ENCODE results near the gene SAP30BP.
A peak's percentile ranks its signal among the peaks of the same experiment; 100 is the strongest.

Gene SAP30BP

GRCh38 chr17:75664099-75664549, 3.0 kb upstream of the SAP30BP start:
- Histone ChIP-seq H3K9ac (ENCODE audit: low read length) (no peak overlapping the region), H3K4me2 (ENCODE audit: low read length, poor library complexity, severe bottlenecking) (no peak overlapping the region), H3K79me1 (replicated peaks; ENCODE audit: low read length, poor library complexity, severe bottlenecking) (peaks cover 25% of the 10 kb centered on the region), H3K18ac (ENCODE audit: low read depth in 1 of 2, low read length in 2 of 2) (no peak overlapping the region), H3K27ac (ENCODE audit: low read length, poor library complexity, severe bottlenecking) (no peak overlapping the region), H3K36me3 (ENCODE audit: control insufficient read depth in 1 of 2, insufficient read depth in 2 of 2, low read depth in 1 of 2, low read length in 2 of 2) (peaks cover 32 to 57% of the 10 kb centered on the region in 2 experiments), H2BK12ac (ENCODE audit: low read length in 2 of 2) (no peak overlapping the region), H2BK15ac (ENCODE audit: low read depth, poor library complexity, severe bottlenecking) (no peak overlapping the region), H3K9me3 (ENCODE audit: control insufficient read depth, low read length) (no peaks in the 10 kb centered on the region), H3K14ac (ENCODE audit: low read length in 2 of 2) (no peak overlapping the region), H3K27me3 (ENCODE audit: control insufficient read depth in 1 of 2, insufficient read depth in 1 of 2, low read length in 2 of 2) (no peaks in the 10 kb centered on the region), H2BK120ac (ENCODE audit: low read depth, low read length) (no peak overlapping the region), H3K23ac (ENCODE audit: low read length in 2 of 2) (no peak overlapping the region), H3K4me1 (ENCODE audit: control insufficient read depth, insufficient read depth, low read depth, low read length) (peaks cover 7% of the 10 kb centered on the region), H3K4ac (ENCODE audit: low read depth in 1 of 2, low read length in 2 of 2) (no peak overlapping the region), H2AK5ac (ENCODE audit: low read length, severe bottlenecking) (no peak overlapping the region), H4K91ac (ENCODE audit: low read length) (no peak overlapping the region), H3K4me3 (ENCODE audit: insufficient read depth in 1 of 2, low read depth in 1 of 2, low read length in 2 of 2) (no peak overlapping the region), H2AFZ (ENCODE audit: low read depth, low read length) (no peak overlapping the region), H4K8ac (ENCODE audit: low read length) (no peak overlapping the region), H2BK5ac (ENCODE audit: low read depth, low read length, poor library complexity, severe bottlenecking) (no peak overlapping the region)
- DNase-seq, result no peak
- WGBS, result 96% methylated on average over 1 of the region's 3 CpGs

- Histone ChIP-seq H3K79me1 (replicated peaks; ENCODE audit: low read length, poor library complexity, severe bottlenecking) (peaks cover 21% of the 10 kb centered on the region), H2AK5ac (ENCODE audit: low read length, severe bottlenecking) (no peak overlapping the region), H2BK15ac (ENCODE audit: low read depth, poor library complexity, severe bottlenecking) (no peak overlapping the region), H2BK120ac (ENCODE audit: low read depth, low read length) (no peak overlapping the region), H2BK5ac (ENCODE audit: low read depth, low read length, poor library complexity, severe bottlenecking) (no peak overlapping the region), H3K4me2 (ENCODE audit: low read length, poor library complexity, severe bottlenecking) (peak overlapping the region; percentile 69), H3K14ac (ENCODE audit: low read length in 2 of 2) (no peak overlapping the region), H2AFZ (ENCODE audit: low read depth, low read length) (no peak overlapping the region), H3K4me1 (ENCODE audit: control insufficient read depth, insufficient read depth, low read depth, low read length) (peaks cover 7% of the 10 kb centered on the region), H3K4ac (ENCODE audit: low read depth in 1 of 2, low read length in 2 of 2) (no peak overlapping the region), H3K23ac (ENCODE audit: low read length in 2 of 2) (no peak overlapping the region), H3K18ac (ENCODE audit: low read depth in 1 of 2, low read length in 2 of 2) (no peak overlapping the region), H3K9me3 (ENCODE audit: control insufficient read depth, low read length) (no peaks in the 10 kb centered on the region), H3K36me3 (ENCODE audit: control insufficient read depth in 1 of 2, insufficient read depth in 2 of 2, low read depth in 1 of 2, low read length in 2 of 2) (peaks cover 32 to 59% of the 10 kb centered on the region in 2 experiments), H3K9ac (ENCODE audit: low read length) (peak overlapping the region; percentile 99), H3K27me3 (ENCODE audit: control insufficient read depth in 1 of 2, insufficient read depth in 1 of 2, low read length in 2 of 2) (no peaks in the 10 kb centered on the region), H3K27ac (ENCODE audit: low read length, poor library complexity, severe bottlenecking) (no peak overlapping the region), H3K4me3 (ENCODE audit: insufficient read depth in 1 of 2, low read depth in 1 of 2, low read length in 2 of 2) (peak overlapping the region in 1 of 2 experiments; percentile 99), H4K8ac (ENCODE audit: low read length) (peak overlapping the region; percentile 48), H4K91ac (ENCODE audit: low read length) (no peak overlapping the region), H2BK12ac (ENCODE audit: low read length in 2 of 2) (no peak overlapping the region)
- WGBS, result 97% methylated on average over 9 of the region's 10 CpGs
- no peak for DNase-seq
These were observed 1.2 kb upstream of the SAP30BP start for GRCh38 chr17:75665981-75666380.

GRCh38 chr17:75667825-75668224, 687 bp downstream of the SAP30BP start:
- Histone ChIP-seq H2BK120ac (ENCODE audit: low read depth, low read length) (no peak overlapping the region), H4K8ac (ENCODE audit: low read length) (peak overlapping the region; percentile 92), H3K36me3 (ENCODE audit: control insufficient read depth in 1 of 2, insufficient read depth in 2 of 2, low read depth in 1 of 2, low read length in 2 of 2) (peaks cover 28 to 59% of the 10 kb centered on the region in 2 experiments), H3K4me1 (ENCODE audit: control insufficient read depth, insufficient read depth, low read depth, low read length) (peaks cover 9% of the 10 kb centered on the region), H3K27ac (ENCODE audit: low read length, poor library complexity, severe bottlenecking) (no peak overlapping the region), H3K23ac (ENCODE audit: low read length in 2 of 2) (no peak overlapping the region), H3K4ac (ENCODE audit: low read depth in 1 of 2, low read length in 2 of 2) (peak overlapping the region; percentile 83 to 100), H3K14ac (ENCODE audit: low read length in 2 of 2) (no peak overlapping the region), H3K79me1 (replicated peaks; ENCODE audit: low read length, poor library complexity, severe bottlenecking) (peaks cover 18% of the 10 kb centered on the region), H3K4me3 (ENCODE audit: insufficient read depth in 1 of 2, low read depth in 1 of 2, low read length in 2 of 2) (peak overlapping the region; percentile 98 to 99), H3K18ac (ENCODE audit: low read depth in 1 of 2, low read length in 2 of 2) (no peak overlapping the region), H2BK12ac (ENCODE audit: low read length in 2 of 2) (no peak overlapping the region), H4K91ac (ENCODE audit: low read length) (no peak overlapping the region), H3K9ac (ENCODE audit: low read length) (peak overlapping the region; percentile 99), H2AK5ac (ENCODE audit: low read length, severe bottlenecking) (peak overlapping the region; percentile 79), H2AFZ (ENCODE audit: low read depth, low read length) (no peak overlapping the region), H2BK5ac (ENCODE audit: low read depth, low read length, poor library complexity, severe bottlenecking) (no peak overlapping the region), H2BK15ac (ENCODE audit: low read depth, poor library complexity, severe bottlenecking) (no peak overlapping the region), H3K9me3 (ENCODE audit: control insufficient read depth, low read length) (no peaks in the 10 kb centered on the region), H3K4me2 (ENCODE audit: low read length, poor library complexity, severe bottlenecking) (peak overlapping the region; percentile 63), H3K27me3 (ENCODE audit: control insufficient read depth in 1 of 2, insufficient read depth in 1 of 2, low read length in 2 of 2) (no peaks in the 10 kb centered on the region)
- 0% methylated on average over 3 of the region's 4 CpGs for WGBS
- DNase-seq, result no peak

- Histone ChIP-seq H3K23ac (ENCODE audit: low read length in 2 of 2) (no peak overlapping the region), H3K36me3 (ENCODE audit: control insufficient read depth in 1 of 2, insufficient read depth in 2 of 2, low read depth in 1 of 2, low read length in 2 of 2) (peaks cover 32 to 62% of the 10 kb centered on the region in 2 experiments), H2AK5ac (ENCODE audit: low read length, severe bottlenecking) (no peak overlapping the region), H3K4me3 (ENCODE audit: insufficient read depth in 1 of 2, low read depth in 1 of 2, low read length in 2 of 2) (peak overlapping the region in 1 of 2 experiments; percentile 99), H2BK120ac (ENCODE audit: low read depth, low read length) (no peak overlapping the region), H3K9ac (ENCODE audit: low read length) (peak overlapping the region; percentile 99), H4K91ac (ENCODE audit: low read length) (no peak overlapping the region), H3K27me3 (ENCODE audit: control insufficient read depth in 1 of 2, insufficient read depth in 1 of 2, low read length in 2 of 2) (no peaks in the 10 kb centered on the region), H3K9me3 (ENCODE audit: control insufficient read depth, low read length) (no peaks in the 10 kb centered on the region), H4K8ac (ENCODE audit: low read length) (no peak overlapping the region), H2BK5ac (ENCODE audit: low read depth, low read length, poor library complexity, severe bottlenecking) (no peak overlapping the region), H3K18ac (ENCODE audit: low read depth in 1 of 2, low read length in 2 of 2) (no peak overlapping the region), H2AFZ (ENCODE audit: low read depth, low read length) (no peak overlapping the region), H3K27ac (ENCODE audit: low read length, poor library complexity, severe bottlenecking) (no peak overlapping the region), H3K4ac (ENCODE audit: low read depth in 1 of 2, low read length in 2 of 2) (no peak overlapping the region), H2BK12ac (ENCODE audit: low read length in 2 of 2) (no peak overlapping the region), H3K79me1 (replicated peaks; ENCODE audit: low read length, poor library complexity, severe bottlenecking) (peaks cover 20% of the 10 kb centered on the region), H2BK15ac (ENCODE audit: low read depth, poor library complexity, severe bottlenecking) (no peak overlapping the region), H3K14ac (ENCODE audit: low read length in 2 of 2) (no peak overlapping the region), H3K4me1 (ENCODE audit: control insufficient read depth, insufficient read depth, low read depth, low read length) (peaks cover 9% of the 10 kb centered on the region), H3K4me2 (ENCODE audit: low read length, poor library complexity, severe bottlenecking) (peak overlapping the region; percentile 63)
- no peak for DNase-seq
- WGBS, result 97% methylated on average over 4 of the region's 4 CpGs
These were observed 1.4 kb downstream of the SAP30BP start for GRCh38 chr17:75668489-75668888.

Measured in mesenchymal stem cell (in vitro differentiated cells and primary cell).